SU-DHL-6 (cell line): ENCODE results near the gene BMP3.

Source experiments
- H2AFZ ChIP-seq: fragments of 200-600 bp; sonication (generic); 2 replicates; pipeline ENCODE4 v1.6.1; 2014; ENCODE audit warnings: low read depth, mild to moderate bottlenecking, moderate library complexity, mixed read lengths, antibody characterized with exemption, low read length; ENCODE audit not compliant: severe bottlenecking
- H3F3A ChIP-seq: fragments of 200-600 bp; shearing (Covaris generic); 2 replicates; pipeline ENCODE4 v1.6.0; 2016; ENCODE audit warnings: antibody characterized with exemption, mild to moderate bottlenecking; ENCODE audit not compliant: insufficient read depth
- H3K27ac ChIP-seq: fragments of 200-600 bp; sonication (generic); 2 replicates; pipeline ENCODE4 v1.5.1; 2016; ENCODE audit warnings: low read depth, mild to moderate bottlenecking, low read length, moderate library complexity, mixed read lengths
- H3K27me3 ChIP-seq: fragments of 200-600 bp; sonication (generic), shearing (Covaris generic); 2 replicates; pipeline ENCODE4 v1.6.0; 2014; ENCODE audit warnings: mild to moderate bottlenecking, low read length
- H3K36me3 ChIP-seq: fragments of 200-600 bp; sonication (generic); 2 replicates; pipeline ENCODE4 v1.6.1; 2014; ENCODE audit warnings: mild to moderate bottlenecking, low read length, mixed read lengths
- H3K4me2 ChIP-seq: fragments of 300-600, 200-600 bp; shearing (Covaris generic), sonication (generic); 2 replicates; pipeline ENCODE4 v1.6.0; 2014; ENCODE audit warnings: low read length, low read depth, mild to moderate bottlenecking; ENCODE audit not compliant: poor library complexity, severe bottlenecking
- H3K4me3 ChIP-seq: fragments of 200-600 bp; sonication (generic); 2 replicates; pipeline ENCODE4 v1.5.1; 2014; ENCODE audit warnings: antibody characterized with exemption, low read length, mild to moderate bottlenecking, mixed read lengths; ENCODE audit not compliant: insufficient read depth, poor library complexity, severe bottlenecking
- H3K79me2 ChIP-seq: fragments of 200-600 bp; sonication (generic); 2 replicates; pipeline ENCODE4 v1.6.1; 2014; ENCODE audit warnings: mild to moderate bottlenecking, low read length, moderate library complexity; ENCODE audit not compliant: insufficient read depth
- H3K9ac ChIP-seq: fragments of 200-600 bp; sonication (generic); 2 replicates; pipeline ENCODE4 v1.7.0; 2014; ENCODE audit warnings: mild to moderate bottlenecking, low read length
- H3K9me2 ChIP-seq: fragments of 200-600 bp; sonication (generic); replicated peaks from 2 replicates; pipeline ENCODE4 v1.6.1; 2014; ENCODE audit warnings: low read length; ENCODE audit not compliant: insufficient read depth
- H3K9me3 ChIP-seq: fragments of 200-600 bp; sonication (generic); 2 replicates; pipeline ENCODE4 v1.6.1; 2014; ENCODE audit warnings: low read length, mixed read lengths; ENCODE audit not compliant: insufficient read depth
- H4K20me1 ChIP-seq: fragments of 200-600 bp; sonication (generic); 2 replicates; pipeline ENCODE4 v1.6.1; 2014; ENCODE audit warnings: low read depth, mild to moderate bottlenecking, antibody characterized with exemption, low read length, moderate library complexity, mixed read lengths
- CTCF ChIP-seq: fragments of 200-600 bp; sonication (generic); IDR thresholded peaks from one replicate; pipeline ENCODE4 v1.5.1; 2017; ENCODE audit warnings: antibody characterized with exemption, mild to moderate bottlenecking, low read length, moderate library complexity; ENCODE audit not compliant: insufficient read depth, poor library complexity, severe bottlenecking
- EZH2phosphoT487 ChIP-seq: fragments of 200-600 bp; sonication (generic), shearing (Covaris generic); conservative IDR thresholded peaks from 2 replicates; pipeline ENCODE4 v1.6.1; 2018; ENCODE audit warnings: mild to moderate bottlenecking, antibody characterized with exemption, low read length, moderate library complexity, mixed read lengths

The BMP3 gene

GRCh38 chr4:81031796-81032551 is 1.5 kb downstream of the BMP3 start:
- H3K27ac ChIP-seq, result peak overlapping the region; percentile 79
- H4K20me1 ChIP-seq, result no peaks in the 10 kb centered on the region
- no peaks in the 10 kb centered on the region for H3K9me2 ChIP-seq
- H3K4me3 ChIP-seq, result peak overlapping the region; percentile 72
- TF ChIP-seq EZH2phosphoT487 (no peak), CTCF (no peak)
- peaks cover 53% of the 10 kb centered on the region for H3K79me2 ChIP-seq
- H3K9me3 ChIP-seq, result no peaks in the 10 kb centered on the region
- peaks cover 3% of the 10 kb centered on the region; the same call in 1 of the 2 replicates for H3K36me3 ChIP-seq
- H3K27me3 ChIP-seq, result no peaks in the 10 kb centered on the region
- H2AFZ ChIP-seq, result no peak overlapping the region
- peak overlapping the region; percentile 95 for H3K4me2 ChIP-seq
- H3K9ac ChIP-seq, result peak overlapping the region; percentile 72
- H3F3A ChIP-seq, result peaks cover 5% of the 10 kb centered on the region; the same call in 1 of the 2 replicates

GRCh38 chr4:81032771-81033684 is 2.5 kb downstream of the BMP3 start:
- Histone ChIP-seq H3K4me2 (peak overlapping the region; percentile 95), H3K9ac (peak overlapping the region; percentile 72), H4K20me1 (no peaks in the 10 kb centered on the region), H2AFZ (no peak overlapping the region), H3K36me3 (peaks cover 3% of the 10 kb centered on the region; the same call in 1 of the 2 replicates), H3K4me3 (peak overlapping the region; percentile 72), H3K27ac (peak overlapping the region; percentile 79), H3K27me3 (no peaks in the 10 kb centered on the region), H3K9me3 (no peaks in the 10 kb centered on the region), H3K79me2 (peaks cover 55% of the 10 kb centered on the region), H3F3A (peaks cover 9% of the 10 kb centered on the region; the same call in 1 of the 2 replicates), H3K9me2 (no peaks in the 10 kb centered on the region)
- TF ChIP-seq CTCF (no peak), EZH2phosphoT487 (no peak)

GRCh38 chr4:81038636-81039350 is 8.3 kb downstream of the BMP3 start:
- peak overlapping the region; percentile 79 for H3K4me2 ChIP-seq
- H3K9me3 ChIP-seq, result no peaks in the 10 kb centered on the region
- peak overlapping the region; percentile 35; the same call in 1 of the 2 replicates for H3K9ac ChIP-seq
- H2AFZ ChIP-seq, result no peak overlapping the region
- peaks cover 3% of the 10 kb centered on the region; the same call in 1 of the 2 replicates for H3K36me3 ChIP-seq
- TF ChIP-seq CTCF (no peak), EZH2phosphoT487 (no peak)
- peaks cover 62% of the 10 kb centered on the region for H3K79me2 ChIP-seq
- H3K27ac ChIP-seq, result peak overlapping the region; percentile 86
- H4K20me1 ChIP-seq, result no peaks in the 10 kb centered on the region
- peak overlapping the region; percentile 22 for H3K4me3 ChIP-seq
- H3K27me3 ChIP-seq, result no peaks in the 10 kb centered on the region
- no peaks in the 10 kb centered on the region for H3K9me2 ChIP-seq
- H3F3A ChIP-seq, result peaks cover 14% of the 10 kb centered on the region
